UCSD-AML1 (cell line): ENCODE measurements around the gene MED13L.
"Not testable (repeated sequence)": the region's sequence is repeated elsewhere in the genome, so short reads cannot be mapped to it uniquely, and the experiment has no call there.

Experiments used
- DNase-seq: peaks from one replicate; lab custom pipeline; 2025; ENCODE audit not compliant: unreplicated experiment; lab: John Stamatoyannopoulos, UW

MED13L gene

GRCh38 chr12:116248433-116248832, 29.1 kb downstream of the MED13L start:
- DNase-seq: no peak

DNA sequence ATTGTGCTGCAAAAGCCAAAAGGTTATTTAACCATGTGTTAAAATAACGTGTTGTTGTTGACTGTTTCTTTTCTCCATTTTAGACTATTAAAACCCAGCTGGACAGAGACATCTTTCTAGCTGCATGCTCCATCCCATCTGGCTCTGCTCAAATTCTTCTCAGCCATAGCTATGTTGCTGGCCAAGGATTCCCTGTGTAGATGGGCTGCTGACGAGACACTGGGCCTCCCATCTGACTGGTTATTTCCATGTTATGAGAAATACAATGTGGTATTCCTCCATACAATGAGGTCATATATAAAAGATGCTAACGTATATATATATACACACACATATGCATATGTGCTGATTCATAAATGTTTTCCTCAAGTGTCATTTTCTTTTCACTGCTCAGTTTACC, 30.1 kb downstream of the MED13L start:
- no peak for DNase-seq

DNA sequence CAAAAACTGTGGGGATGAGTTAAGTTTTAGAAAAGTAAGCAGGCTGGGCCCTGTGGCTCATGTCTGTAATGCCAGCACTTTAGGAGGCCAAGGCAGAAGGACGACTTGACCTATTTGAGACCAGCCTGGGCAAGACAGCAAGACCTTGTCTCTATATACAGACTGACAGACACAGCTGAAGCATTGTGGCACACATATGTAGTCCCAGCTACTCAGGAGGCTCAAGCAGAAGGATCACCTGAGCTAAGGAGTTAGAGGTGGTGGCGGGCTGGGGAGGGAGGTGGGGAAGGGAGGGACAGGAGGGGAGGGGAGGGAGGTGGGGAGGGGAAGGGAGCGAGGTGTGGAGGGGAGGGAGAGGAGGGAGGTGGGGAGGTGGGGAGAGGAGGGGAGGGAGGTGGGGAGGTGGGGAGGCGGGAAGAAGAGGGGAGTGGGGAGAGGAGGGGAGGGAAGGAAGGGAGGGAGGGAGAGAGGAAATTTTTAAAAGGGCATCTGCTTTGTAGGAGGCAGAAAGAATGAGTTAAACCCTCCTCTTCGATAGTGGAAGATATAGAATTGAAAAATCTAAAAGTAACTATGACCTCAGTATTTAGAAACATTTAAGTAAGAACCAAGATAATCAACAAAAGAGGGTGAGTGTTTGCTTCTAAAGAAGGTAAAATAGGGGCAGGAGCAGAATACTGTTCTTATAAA, 30.9 kb downstream of the MED13L start:
- no peak for DNase-seq

- no peak for DNase-seq
These were observed 32.3 kb downstream of the MED13L start for GRCh38 chr12:116245189-116245588.

GRCh38 chr12:116244474-116245090, 32.9 kb downstream of the MED13L start:
- no peak for DNase-seq

DNA sequence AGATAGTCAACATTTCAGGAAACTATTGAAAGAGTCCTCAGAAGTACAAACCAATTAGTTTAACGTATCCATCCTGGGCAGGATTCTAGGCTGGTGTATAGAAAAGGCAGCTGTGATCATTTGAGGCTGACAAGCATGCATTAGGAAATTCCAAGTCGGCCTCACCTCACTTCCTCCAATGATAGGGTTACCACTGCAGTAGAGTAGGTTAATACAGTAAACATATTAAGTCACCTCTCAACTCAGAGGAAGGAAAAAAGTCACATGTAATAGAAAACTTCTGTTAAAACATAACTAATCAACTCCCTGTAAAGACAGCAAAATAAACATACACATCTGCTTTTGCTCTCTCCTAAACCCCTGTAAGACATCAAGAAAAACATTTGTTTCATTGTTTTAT, 33.5 kb downstream of the MED13L start:
- DNase-seq: no peak

GRCh38 chr12:116242740-116243139, 34.8 kb downstream of the MED13L start:
- DNase-seq: no peak

GRCh38 chr12:116241157-116241759, 36.2 kb downstream of the MED13L start:
- no peak for DNase-seq

- DNase-seq: not testable (repeated sequence)
These were observed 38.8 kb downstream of the MED13L start for GRCh38 chr12:116238570-116239119.

DNA sequence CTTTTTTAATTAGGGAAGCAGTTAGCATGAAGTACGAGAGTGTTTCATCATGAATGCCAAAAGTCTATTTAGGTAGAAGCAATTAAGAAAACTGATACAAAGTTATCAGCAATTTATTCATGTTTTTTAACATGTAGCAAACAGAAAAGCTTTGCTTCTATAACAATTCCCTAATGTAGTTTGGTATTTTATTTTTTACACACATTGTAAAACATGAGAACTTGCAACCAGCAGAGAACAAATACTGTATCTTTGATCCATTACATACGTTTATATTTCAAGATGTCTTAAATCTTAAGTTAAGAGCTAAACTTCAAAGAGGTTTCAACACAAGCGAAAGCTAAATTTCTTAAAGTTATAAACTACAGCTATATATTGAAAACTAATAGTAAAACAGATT, 39.3 kb downstream of the MED13L start:
- no peak for DNase-seq

DNA sequence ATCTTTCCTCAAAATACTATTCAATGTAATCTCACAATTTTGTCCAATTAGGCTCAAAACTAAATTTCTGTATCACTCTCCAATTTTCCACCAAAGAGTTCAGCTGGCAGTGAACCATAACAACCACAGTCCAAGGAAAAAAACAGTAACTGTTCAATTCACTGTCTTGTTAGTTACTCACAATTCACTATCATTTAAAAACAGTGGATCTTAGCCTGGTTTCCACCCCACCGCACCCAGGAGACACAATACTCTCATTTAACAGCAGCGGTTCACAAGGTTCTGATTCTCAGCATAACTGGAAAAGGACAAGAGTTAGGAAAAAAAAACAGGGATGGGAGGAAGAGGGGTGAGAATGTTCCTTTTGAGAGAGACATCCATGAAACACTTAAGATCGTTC, 40.5 kb downstream of the MED13L start:
- no peak for DNase-seq

- peak; percentile 22 for DNase-seq
These were observed 41.3 kb downstream of the MED13L start for GRCh38 chr12:116236148-116236731.

DNA sequence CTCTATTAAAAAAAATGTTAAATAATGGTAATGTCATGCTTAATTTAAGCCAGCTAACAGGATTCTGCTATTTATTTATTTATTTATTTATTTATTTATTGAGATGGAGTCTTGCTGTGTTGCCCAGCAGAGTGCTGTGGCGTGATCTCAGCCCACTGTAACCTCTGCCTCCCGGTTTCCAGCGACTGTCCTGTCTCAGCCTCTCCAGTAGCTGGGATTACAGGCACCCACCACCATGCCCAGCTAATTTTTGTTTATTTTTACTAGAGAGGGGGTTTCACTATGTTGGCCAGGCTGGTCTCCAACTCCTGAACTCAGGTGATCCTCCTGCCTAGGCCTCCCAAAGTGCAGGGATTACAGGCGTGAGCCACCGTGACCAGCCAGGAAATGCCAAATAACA, 43.3 kb downstream of the MED13L start:
- not testable (repeated sequence) for DNase-seq

DNA sequence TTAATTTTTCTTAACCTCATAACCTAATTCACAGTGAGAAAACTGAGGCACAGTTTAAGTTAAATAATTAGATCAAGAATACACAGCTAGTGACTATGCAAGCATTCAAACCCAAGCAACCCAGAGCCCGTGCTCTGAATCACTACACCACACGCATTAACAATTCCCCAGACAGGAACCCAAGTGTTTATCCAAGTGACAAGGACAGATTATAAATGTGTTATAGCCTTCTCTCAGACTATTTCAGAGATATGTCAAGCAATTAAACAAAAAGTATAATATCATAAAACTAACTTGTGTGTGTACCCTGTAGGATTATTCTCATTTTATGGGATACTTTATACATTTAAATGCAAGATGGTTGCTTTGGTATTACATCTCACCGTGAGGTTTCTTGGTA, 43.8 kb downstream of the MED13L start:
- DNase-seq: no peak

DNA sequence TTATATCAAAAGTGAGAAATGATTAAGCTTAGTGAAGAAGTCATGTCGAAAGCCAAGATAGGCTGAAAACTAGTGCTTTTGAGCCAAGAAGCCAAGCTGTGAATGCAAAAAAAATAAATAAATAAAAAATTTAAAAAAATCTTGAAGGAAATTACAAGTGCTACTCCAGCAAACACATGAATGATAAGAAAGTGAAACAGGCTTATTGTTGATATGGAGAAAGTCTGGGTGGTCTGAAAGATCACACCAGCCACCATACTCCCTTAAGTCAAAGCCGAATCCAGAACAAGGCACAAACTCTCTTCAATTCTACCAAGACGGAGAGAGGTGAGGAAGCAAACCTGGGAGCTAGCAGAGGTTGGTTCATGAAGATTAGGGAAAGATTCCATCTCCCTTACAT, 49.7 kb downstream of the MED13L start:
- no peak for DNase-seq

GRCh38 chr12:116226026-116226425, 51.5 kb downstream of the MED13L start:
- DNase-seq: no peak

GRCh38 chr12:116222358-116222757, 55.1 kb downstream of the MED13L start:
- no peak for DNase-seq

DNA sequence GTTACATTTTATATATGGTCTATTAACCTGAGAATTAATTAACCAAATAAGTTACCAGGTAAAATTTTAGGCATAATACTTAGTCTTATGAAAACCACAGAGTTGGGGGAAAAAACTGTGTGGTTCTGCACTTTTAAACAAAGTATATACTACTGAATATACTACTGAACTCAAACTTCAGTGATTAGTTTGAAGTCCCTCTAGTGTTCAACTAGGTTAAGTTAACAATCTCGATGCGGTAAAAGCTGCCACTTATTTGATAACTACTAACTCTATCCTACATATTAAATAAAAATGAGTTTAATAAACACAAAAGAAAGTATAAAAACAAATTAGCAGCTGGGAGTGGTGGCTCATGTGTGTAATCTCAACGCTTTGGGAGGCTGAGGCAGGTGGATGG, 56.7 kb downstream of the MED13L start:
- DNase-seq: no peak

GRCh38 chr12:116217045-116217735, 60.3 kb downstream of the MED13L start:
- no peak for DNase-seq

- no peak for DNase-seq
These were observed 61.3 kb downstream of the MED13L start for GRCh38 chr12:116216022-116216756.

GRCh38 chr12:116215023-116215422, 62.5 kb downstream of the MED13L start:
- DNase-seq: no peak
